ENCODE data around the gene PIGU.
"Not testable (repeated sequence)": the region's sequence is repeated elsewhere in the genome, so short reads cannot be mapped to it uniquely, and the experiment has no call there.

Gene PIGU

DNA sequence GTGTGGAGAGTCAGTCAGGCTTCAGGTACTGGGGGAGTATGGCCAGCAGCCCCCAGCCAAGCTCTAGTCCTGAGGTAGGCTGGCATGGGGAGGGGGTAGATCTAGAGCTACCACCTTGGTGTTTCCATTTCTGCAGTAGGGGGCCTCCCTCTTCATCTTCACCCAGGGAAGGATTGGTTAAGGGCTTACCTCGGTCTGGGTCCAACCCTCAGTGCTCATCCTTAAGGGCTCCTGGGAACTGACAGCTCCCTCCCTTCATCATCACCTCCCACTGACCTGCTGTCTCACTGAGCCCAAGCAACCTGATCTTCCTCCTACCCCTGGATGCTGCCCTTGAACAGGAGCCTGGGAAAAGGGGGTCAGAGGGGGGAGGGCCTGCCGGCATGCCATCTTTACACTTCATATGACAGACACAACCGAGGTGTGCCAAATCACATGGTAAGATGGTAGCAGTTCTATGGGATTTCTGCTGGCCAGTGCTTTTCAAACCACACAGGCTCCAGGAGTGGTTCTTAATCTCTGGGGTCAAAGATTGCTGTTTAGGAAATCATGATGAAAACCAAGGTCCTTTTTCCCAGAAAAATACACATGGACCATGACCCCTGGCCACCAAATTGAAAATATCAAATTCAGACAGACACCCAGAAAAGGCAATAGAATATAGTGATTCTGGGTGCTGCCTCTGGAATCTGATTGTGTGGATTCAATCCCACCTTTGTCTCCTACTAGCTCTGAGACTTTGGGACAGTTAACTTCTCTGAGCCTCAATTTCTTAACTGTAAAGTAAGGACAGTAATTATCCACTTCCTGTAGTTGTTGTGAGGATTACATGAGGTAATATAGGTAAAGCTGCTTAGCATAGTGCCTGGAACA lies 30.3 kb upstream of the PIGU start:
- no peak for DNase-seq (ENCODE audit: low spot score)

- DNase-seq (ENCODE audit: low spot score) = no peak
Observed at GRCh38 chr20:34706302-34706875, 29.5 kb upstream of the PIGU start.

- peak; percentile 79 for DNase-seq (ENCODE audit: low spot score)
Observed at GRCh38 chr20:34705397-34706301, 28.8 kb upstream of the PIGU start.

- no peak for DNase-seq (ENCODE audit: low spot score)
Observed at GRCh38 chr20:34705008-34705396, 28.1 kb upstream of the PIGU start.

DNA sequence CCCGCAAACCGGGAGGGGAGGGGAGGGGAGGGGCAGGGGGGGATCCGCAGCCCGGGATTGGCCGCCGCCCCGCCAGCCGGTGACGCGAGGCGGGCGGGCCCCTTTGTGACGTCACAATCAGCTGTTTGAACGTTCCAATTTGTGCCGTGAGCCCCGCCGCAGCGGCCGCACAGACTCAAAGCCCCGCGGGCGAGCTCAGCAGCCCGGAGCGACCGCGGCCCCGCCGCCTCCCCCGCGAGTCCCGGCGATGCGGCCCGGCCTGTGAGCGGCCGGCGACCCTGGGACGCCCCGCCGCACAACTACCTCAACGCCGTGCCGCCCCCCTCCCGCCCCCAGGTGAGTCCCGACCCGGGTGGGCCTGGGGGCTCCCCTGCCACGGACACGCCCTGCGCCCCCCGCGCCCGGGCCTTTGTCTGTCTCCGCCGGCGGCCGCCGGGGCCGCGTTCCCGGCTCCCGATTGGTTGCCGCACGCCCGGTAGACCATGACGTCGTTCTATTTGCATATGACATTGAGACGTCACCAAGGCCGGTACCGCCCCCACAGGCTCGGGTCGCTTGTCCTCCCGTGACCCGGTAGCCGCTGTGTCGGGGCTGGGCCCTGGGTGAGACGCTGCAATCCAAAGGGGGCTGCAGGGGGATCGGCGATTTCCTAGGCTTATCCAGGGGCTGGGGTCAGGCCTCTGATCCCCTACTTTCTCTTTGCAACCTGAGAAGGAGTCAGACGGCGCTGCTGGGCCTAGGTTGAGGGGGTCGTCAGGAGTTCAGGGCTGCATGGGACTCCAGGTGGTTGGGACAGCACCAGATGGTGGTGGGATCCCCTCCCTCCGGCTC lies 27.5 kb upstream of the PIGU start, which contains the start of gene TP53INP2:
Gene TP53INP2 (plus strand): TSS at position 168 of the 831 bp plus-strand sequence. CDS start 4,396 bp downstream, outside the sequence.
- peak; percentile 93 for DNase-seq (ENCODE audit: low spot score)

GRCh38 chr20:34703424-34704176 lies 26.7 kb upstream of the PIGU start:
- peak; percentile 49 for DNase-seq (ENCODE audit: low spot score)

- DNase-seq (ENCODE audit: low spot score) = no peak
Observed at GRCh38 chr20:34703061-34703423, 26.1 kb upstream of the PIGU start.

GRCh38 chr20:34701405-34702085 lies 24.7 kb upstream of the PIGU start:
- DNase-seq (ENCODE audit: low spot score) = no peak

GRCh38 chr20:34693414-34693813 lies 16.5 kb upstream of the PIGU start:
- no peak for DNase-seq (ENCODE audit: low spot score)

DNA sequence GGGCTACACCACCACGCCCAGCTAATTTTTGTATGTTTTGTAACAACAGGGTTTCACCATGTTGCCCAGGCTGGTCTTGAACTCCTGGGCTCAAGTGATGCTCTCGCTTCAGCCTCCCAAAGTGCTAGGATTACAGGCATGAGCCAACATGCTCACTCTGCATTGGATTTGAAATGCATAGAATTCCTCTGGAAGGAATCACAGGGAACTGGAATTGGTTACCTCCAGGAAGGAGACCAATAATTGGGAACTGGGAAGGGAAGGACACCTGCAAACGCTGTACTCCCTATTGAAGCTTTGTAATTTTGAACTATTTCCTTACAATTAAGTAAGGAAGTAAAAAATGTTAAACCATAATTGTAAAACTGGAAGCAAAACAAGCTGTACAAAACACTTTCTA lies 14.9 kb upstream of the PIGU start:
- DNase-seq (ENCODE audit: low spot score) = no peak

GRCh38 chr20:34689486-34689885 lies 12.6 kb upstream of the PIGU start:
- DNase-seq (ENCODE audit: low spot score) = no peak

DNA sequence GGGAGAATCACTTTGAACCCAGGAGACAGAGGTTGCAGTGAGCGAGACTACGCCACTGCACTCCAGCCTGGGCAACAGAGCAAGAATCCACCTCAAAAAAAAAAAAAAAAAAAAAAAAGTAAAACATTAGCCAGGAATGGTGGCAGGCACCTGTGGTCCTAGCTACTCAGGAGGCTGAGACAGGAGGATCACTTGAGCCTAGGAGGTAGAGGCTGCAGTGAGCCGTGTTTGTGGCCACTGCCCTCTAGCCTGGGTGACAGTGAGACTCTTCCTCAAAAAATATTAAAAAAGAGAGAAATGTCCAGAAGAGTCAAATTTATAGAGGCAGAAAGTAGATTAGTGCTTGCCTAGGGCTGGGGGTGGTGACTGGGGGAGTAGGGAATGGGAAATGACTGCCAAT lies 6.8 kb upstream of the PIGU start:
- DNase-seq (ENCODE audit: low spot score) = no peak

- DNase-seq (ENCODE audit: low spot score) = peak; percentile 56
Observed at GRCh38 chr20:34680586-34681175, 3.8 kb upstream of the PIGU start.

DNA sequence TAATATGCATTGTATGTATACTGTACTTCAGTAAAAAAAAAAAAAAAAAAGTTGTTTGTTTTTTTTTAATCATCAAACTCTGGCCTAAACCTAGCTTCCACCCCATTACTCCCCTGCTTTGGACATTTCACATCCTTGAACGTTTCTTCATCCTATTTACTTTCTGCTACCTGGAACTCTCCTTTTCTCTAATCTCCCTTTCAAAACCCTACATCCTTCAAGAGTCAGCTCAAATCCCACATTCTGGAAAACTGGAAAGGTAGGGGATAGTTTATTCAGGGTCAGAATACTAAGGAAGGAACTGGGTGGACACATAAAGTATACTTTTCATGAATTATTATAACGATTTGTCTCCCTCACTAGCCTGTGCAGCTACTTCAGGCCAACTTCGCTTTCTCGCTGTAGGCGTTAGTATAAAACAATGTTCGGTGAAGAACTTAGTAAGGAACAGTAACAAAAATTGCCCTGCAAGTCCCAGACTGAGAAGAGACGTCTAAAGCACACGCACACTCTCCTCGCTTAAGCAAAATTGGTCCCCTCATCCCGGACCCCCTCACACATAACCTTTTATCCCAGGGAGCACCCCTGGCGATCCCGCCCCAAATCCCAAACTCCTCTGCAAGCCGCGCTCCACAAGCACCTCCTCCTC lies 775 bp downstream of the PIGU start:
- DNase-seq (ENCODE audit: low spot score) = no peak

GRCh38 chr20:34675561-34675960 lies 1.3 kb downstream of the PIGU start:
- no peak for DNase-seq (ENCODE audit: low spot score)

- DNase-seq (ENCODE audit: low spot score) = no peak
Observed at GRCh38 chr20:34673412-34673811, 3.5 kb downstream of the PIGU start.

DNA sequence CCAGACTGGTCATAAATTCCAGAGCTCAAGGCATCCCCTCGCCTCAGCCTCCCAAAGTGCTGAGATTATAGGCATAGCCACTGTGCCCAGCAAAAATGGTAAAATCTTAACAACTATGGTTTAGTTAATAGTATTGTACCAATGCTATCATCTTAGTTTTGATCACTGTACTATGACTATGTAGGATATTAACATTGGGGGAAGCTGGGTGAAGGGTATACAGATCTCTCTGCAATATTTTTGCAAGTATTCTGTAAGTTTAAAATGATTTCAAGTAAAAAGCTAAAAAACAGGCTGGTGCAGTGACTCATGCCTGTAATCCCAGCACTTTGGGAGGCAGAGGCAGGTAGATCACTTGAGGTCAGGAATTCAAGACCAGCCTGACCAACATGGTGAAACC lies 7.8 kb downstream of the PIGU start:
- DNase-seq (ENCODE audit: low spot score) = no peak

DNA sequence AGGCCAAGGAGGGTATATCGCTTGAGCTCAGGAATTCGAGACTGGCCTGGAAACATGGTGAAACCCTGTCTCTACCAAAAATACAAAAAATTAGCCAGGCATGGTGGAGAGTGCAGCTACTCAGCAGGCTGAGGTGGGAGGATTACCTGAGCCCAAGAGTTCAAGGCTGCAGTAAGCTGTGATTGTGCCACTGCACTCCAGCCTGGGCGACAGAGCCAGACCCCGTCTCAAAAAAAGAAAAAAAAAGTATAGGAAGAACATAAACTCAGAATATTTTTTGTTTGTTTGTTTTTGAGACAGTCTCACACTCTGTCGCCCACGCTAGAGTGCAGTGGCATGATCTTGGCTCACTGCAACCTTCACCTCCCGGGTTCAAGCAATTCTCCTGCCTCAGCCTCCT lies 12.1 kb downstream of the PIGU start:
- not testable (repeated sequence) for DNase-seq (ENCODE audit: low spot score)

GRCh38 chr20:34663213-34663943 lies 13.5 kb downstream of the PIGU start:
- DNase-seq (ENCODE audit: low spot score) = no peak
